ENCODE measurements around the gene SNORC.

SNORC gene

DNA sequence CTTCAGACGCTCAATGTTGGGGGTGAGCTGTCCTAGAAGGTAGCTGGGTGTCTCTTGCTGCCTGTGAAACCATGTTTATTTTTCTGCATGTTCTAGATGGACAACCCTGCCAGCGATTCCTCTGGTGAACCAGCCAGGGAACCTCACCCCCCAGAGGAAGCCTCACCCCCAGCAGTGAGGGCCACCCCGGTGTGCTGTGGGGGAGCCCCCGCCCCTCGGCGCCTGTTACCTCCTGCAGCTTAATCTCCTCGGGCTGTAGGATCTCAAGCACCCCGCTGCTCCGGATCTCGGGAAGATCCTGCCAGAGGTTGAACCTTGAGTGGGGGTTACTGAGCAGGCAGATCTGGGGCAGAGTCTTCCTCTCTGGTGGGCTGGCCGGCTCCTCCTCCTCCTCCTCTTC lies 50.0 kb downstream of the SNORC start:
- no peak overlapping the region for H3K27ac ChIP-seq (ENCODE audit: low read depth, low read length)
- H3K36me3 ChIP-seq (ENCODE audit: insufficient read depth, low read length) = no peaks in the 10 kb centered on the region
- no peaks in the 10 kb centered on the region for H3K9me3 ChIP-seq (ENCODE audit: insufficient read depth, low read depth, low read length)
- H3K4me3 ChIP-seq (ENCODE audit: low read length) = no peak overlapping the region
- 88% methylated on average over 11 of the region's 11 CpGs for WGBS
- H3K27me3 ChIP-seq (ENCODE audit: insufficient read depth, low read length) = peaks cover 10% of the 10 kb centered on the region
- H3K4me1 ChIP-seq (ENCODE audit: insufficient read depth, low read length) = 0 out of 2 replicates have a peak, but pooled peaks cover 2% of the 10 kb centered on the region
- H3K9ac ChIP-seq (ENCODE audit: low read depth, low read length) = no peak overlapping the region

- Histone ChIP-seq H3K27me3 (ENCODE audit: insufficient read depth, low read length) (peaks cover 17% of the 10 kb centered on the region), H3K4me1 (ENCODE audit: insufficient read depth, low read length) (peaks cover 7% of the 10 kb centered on the region; the same call in 1 of the 2 replicates), H3K4me3 (ENCODE audit: low read length) (no peak overlapping the region), H3K36me3 (ENCODE audit: insufficient read depth, low read length) (no peaks in the 10 kb centered on the region), H3K27ac (ENCODE audit: low read depth, low read length) (no peak overlapping the region), H3K9me3 (ENCODE audit: insufficient read depth, low read depth, low read length) (no peaks in the 10 kb centered on the region), H3K9ac (ENCODE audit: low read depth, low read length) (no peak overlapping the region)
- 94% methylated on average over 2 of the region's 3 CpGs for WGBS
Measured at GRCh38 chr2:232920760-232921159, 50.7 kb downstream of the SNORC start.

GRCh38 chr2:232924433-232924832 lies 54.4 kb downstream of the SNORC start:
- Histone ChIP-seq H3K4me3 (ENCODE audit: low read length) (no peak overlapping the region), H3K9me3 (ENCODE audit: insufficient read depth, low read depth, low read length) (no peaks in the 10 kb centered on the region), H3K27ac (ENCODE audit: low read depth, low read length) (no peak overlapping the region), H3K27me3 (ENCODE audit: insufficient read depth, low read length) (peaks cover 51% of the 10 kb centered on the region), H3K36me3 (ENCODE audit: insufficient read depth, low read length) (no peaks in the 10 kb centered on the region), H3K4me1 (ENCODE audit: insufficient read depth, low read length) (peaks cover 7% of the 10 kb centered on the region; the same call in 1 of the 2 replicates), H3K9ac (ENCODE audit: low read depth, low read length) (no peak overlapping the region)

GRCh38 chr2:232925153-232925820 lies 55.2 kb downstream of the SNORC start:
- Histone ChIP-seq H3K4me3 (ENCODE audit: low read length) (no peak overlapping the region), H3K9me3 (ENCODE audit: insufficient read depth, low read depth, low read length) (no peaks in the 10 kb centered on the region), H3K9ac (ENCODE audit: low read depth, low read length) (no peak overlapping the region), H3K27me3 (ENCODE audit: insufficient read depth, low read length) (peaks cover 59% of the 10 kb centered on the region), H3K4me1 (ENCODE audit: insufficient read depth, low read length) (peaks cover 7% of the 10 kb centered on the region; the same call in 1 of the 2 replicates), H3K27ac (ENCODE audit: low read depth, low read length) (no peak overlapping the region), H3K36me3 (ENCODE audit: insufficient read depth, low read length) (no peaks in the 10 kb centered on the region)
- WGBS = 18% methylated on average over 10 of the region's 11 CpGs

DNA sequence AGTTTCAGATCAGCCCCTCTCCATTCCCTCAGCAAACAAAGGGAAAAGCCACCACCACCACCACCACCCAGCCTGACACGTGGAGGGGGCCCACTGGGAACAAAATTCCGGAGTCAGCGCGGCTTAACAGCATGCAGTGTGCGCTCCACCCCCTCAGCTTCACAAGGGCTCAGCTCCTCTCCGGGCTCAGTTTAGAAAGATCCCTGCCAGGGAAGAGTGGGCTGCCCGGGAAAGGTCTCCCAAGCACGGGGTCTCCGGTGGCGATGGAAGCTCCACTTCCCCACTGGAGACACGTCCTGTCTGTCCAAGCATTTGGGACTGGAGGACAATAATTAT lies 55.7 kb downstream of the SNORC start:
- Histone ChIP-seq H3K4me1 (ENCODE audit: insufficient read depth, low read length) (peaks cover 7% of the 10 kb centered on the region; the same call in 1 of the 2 replicates), H3K9ac (ENCODE audit: low read depth, low read length) (no peak overlapping the region), H3K36me3 (ENCODE audit: insufficient read depth, low read length) (no peaks in the 10 kb centered on the region), H3K27ac (ENCODE audit: low read depth, low read length) (no peak overlapping the region), H3K9me3 (ENCODE audit: insufficient read depth, low read depth, low read length) (no peaks in the 10 kb centered on the region), H3K27me3 (ENCODE audit: insufficient read depth, low read length) (peaks cover 64% of the 10 kb centered on the region), H3K4me3 (ENCODE audit: low read length) (no peak overlapping the region)
- 22% methylated on average over 11 of the region's 11 CpGs for WGBS

DNA sequence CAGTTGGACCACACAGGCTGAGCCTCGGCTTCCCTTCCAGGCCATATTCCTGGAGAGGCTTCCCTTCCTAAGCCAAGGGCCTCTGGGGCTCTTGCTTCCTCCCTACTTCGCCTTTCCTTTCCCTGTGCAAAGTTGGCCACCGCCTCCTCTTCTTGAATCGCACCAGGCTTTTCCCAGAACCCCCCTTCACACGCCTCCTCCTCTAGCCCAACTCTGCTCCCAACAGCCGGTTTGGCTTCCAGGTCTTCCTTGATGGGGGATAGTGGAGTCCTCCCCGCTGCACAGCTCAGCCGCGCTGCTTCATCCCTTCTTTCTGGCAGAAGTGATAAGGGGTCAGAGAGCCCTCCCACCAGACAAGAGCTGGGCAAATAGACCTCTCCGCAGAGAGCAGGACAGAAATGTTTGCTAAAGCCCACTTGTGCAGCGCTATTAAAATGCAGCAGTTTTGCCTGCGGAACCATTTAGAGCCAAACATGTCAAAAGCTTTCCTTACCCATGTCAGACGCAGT lies 56.4 kb downstream of the SNORC start:
- H3K27me3 ChIP-seq (ENCODE audit: insufficient read depth, low read length) = peaks cover 71% of the 10 kb centered on the region

DNA sequence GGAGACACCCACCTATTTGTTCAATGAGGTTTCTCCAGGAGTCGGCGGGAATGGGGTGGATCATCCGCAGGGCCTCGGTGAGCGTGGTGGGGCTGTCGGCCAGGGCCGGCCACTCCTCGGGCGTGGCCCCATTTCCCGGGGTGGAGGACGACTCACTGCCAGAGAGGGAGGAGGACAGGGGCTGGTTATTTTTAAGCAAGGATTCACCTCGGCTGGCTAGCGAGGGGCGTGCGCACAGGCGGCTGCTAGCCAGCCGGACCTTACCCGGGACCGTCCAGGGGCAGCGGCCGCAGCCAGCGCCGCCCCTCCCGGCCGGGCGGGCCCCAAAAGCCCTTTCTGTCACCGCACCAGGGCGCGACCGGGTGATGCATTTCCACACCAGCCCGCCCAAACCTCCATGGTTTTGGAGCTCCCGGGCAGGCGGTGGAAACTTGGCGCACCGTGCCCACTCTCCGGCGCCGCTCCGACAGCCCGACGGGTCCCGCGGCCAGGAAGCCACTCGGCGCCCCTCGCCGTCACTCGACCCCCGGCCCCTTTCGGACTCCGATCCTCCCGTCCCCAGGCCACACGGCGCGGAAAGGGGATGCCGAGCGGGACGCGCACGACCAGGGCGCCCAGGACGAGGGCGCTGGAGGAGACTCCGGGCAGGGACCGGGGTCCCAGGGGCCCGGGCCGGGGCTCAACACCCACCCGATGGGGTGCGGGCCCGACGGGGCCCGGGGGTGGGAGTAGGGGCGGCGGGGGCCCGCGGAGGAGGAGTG lies 57.1 kb downstream of the SNORC start:
- no peak overlapping the region for H3K9ac ChIP-seq (ENCODE audit: low read depth, low read length)
- H3K27me3 ChIP-seq (ENCODE audit: insufficient read depth, low read length) = peaks cover 76% of the 10 kb centered on the region
- peak overlapping the region; percentile 34 for H3K4me3 ChIP-seq (ENCODE audit: low read length)
- H3K27ac ChIP-seq (ENCODE audit: low read depth, low read length) = no peak overlapping the region
- no peaks in the 10 kb centered on the region for H3K36me3 ChIP-seq (ENCODE audit: insufficient read depth, low read length)
- WGBS = 3% methylated on average over 76 of the region's 76 CpGs
- H3K9me3 ChIP-seq (ENCODE audit: insufficient read depth, low read depth, low read length) = no peaks in the 10 kb centered on the region
- peaks cover 7% of the 10 kb centered on the region; the same call in 1 of the 2 replicates for H3K4me1 ChIP-seq (ENCODE audit: insufficient read depth, low read length)

More for the DNA sequence above, 56.4 kb downstream of the SNORC start:
- Histone ChIP-seq H3K27ac (ENCODE audit: low read depth, low read length) (no peak overlapping the region), H3K4me3 (ENCODE audit: low read length) (peak overlapping the region; percentile 34; the same call in 1 of the 2 replicates), H3K9ac (ENCODE audit: low read depth, low read length) (no peak overlapping the region), H3K9me3 (ENCODE audit: insufficient read depth, low read depth, low read length) (no peaks in the 10 kb centered on the region), H3K4me1 (ENCODE audit: insufficient read depth, low read length) (peaks cover 7% of the 10 kb centered on the region; the same call in 1 of the 2 replicates), H3K36me3 (ENCODE audit: insufficient read depth, low read length) (no peaks in the 10 kb centered on the region)
- WGBS = 7% methylated on average over 13 of the region's 13 CpGs

DNA sequence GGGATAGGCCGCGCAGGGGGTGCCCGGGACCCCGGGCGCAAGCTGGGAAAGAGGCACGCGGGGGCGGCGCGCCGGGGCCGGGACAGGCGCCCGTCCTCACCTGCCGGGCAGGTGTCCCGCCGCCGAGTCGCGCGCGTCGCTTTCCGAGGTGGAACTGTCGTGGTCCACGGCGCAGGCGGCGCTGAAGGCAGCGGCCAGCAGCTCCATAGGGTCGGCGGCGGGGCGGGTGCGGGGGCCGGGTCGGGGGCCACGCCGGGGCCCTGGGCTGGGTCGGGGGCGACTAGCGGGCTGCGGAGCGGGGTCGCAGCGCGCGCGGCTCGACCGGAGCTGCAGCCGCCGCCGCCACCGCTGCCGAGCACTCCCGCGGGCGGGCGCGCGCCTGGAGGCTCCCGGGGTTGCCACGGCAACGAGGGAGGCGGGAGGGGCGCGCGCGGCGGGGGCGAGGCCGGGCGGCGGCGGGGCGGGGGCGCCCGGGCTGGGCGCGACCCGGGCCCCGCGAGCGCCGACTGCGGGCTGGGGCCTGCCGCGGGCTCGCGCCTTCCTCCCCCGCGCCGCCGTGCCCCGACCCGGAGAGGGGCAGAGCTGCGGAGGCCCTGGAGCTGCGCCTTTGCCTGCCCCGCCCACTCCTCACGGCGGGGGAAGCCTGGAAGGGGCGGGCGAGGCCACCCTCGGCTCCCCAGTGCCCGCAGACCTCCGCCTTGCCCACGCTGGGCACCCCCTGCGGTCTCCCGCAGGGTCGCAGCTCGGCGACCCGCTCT lies 57.9 kb downstream of the SNORC start:
- Histone ChIP-seq H3K4me3 (ENCODE audit: low read length) (peak overlapping the region; percentile 53), H3K9me3 (ENCODE audit: insufficient read depth, low read depth, low read length) (no peaks in the 10 kb centered on the region), H3K4me1 (ENCODE audit: insufficient read depth, low read length) (peaks cover 7% of the 10 kb centered on the region; the same call in 1 of the 2 replicates), H3K27ac (ENCODE audit: low read depth, low read length) (no peak overlapping the region), H3K9ac (ENCODE audit: low read depth, low read length) (no peak overlapping the region), H3K36me3 (ENCODE audit: insufficient read depth, low read length) (no peaks in the 10 kb centered on the region), H3K27me3 (ENCODE audit: insufficient read depth, low read length) (peaks cover 76% of the 10 kb centered on the region)
- WGBS = under 1% methylated on average over 114 of the region's 114 CpGs
